HCT116 (cell line): ENCODE data around the gene SLC44A3.

Experiments used
- ATF3 ChIP-seq: IDR thresholded peaks from 2 replicates; pipeline ENCODE4 v1.6.1; 2012
- CTCF ChIP-seq, 3 experiments: fragments of 200-600 bp in 1 of 3; sonication (generic) in 1 of 3; IDR thresholded peaks in 2 of 3; conservative IDR thresholded peaks in 1 of 3; 2 replicates each; pipeline ENCODE4 v1.5.1; 2012 to 2017; ENCODE audit warnings: low read depth in 2 of 3, low read length in 2 of 3, antibody characterized with exemption in 1 of 3, borderline replicate concordance in 1 of 3, control low read depth in 1 of 3, mild to moderate bottlenecking in 1 of 3, mixed read lengths in 1 of 3, mixed run types in 1 of 3, moderate library complexity in 1 of 3; ENCODE audit not compliant: insufficient read depth in 1 of 3
- ELF1 ChIP-seq: IDR thresholded peaks from 2 replicates; pipeline ENCODE4 v1.6.1; 2012; ENCODE audit warnings: low read depth, borderline replicate concordance
- EZH2phosphoT487 ChIP-seq: fragments of 200-600 bp; IDR thresholded peaks from 2 replicates; pipeline ENCODE4 v1.6.1; 2018; ENCODE audit warnings: antibody characterized with exemption, borderline replicate concordance
- MAX ChIP-seq: IDR thresholded peaks from 2 replicates; pipeline ENCODE4 v1.6.1; 2012
- POLR2A ChIP-seq: IDR thresholded peaks from 2 replicates; pipeline ENCODE4 v1.7.0; 2011; ENCODE audit warnings: borderline replicate concordance; ENCODE audit not compliant: insufficient read depth, insufficient read length; ENCODE audit errors: extremely low read depth
- POLR2AphosphoS5 ChIP-seq: IDR thresholded peaks from 2 replicates; pipeline ENCODE4 v1.6.1; 2011; ENCODE audit warnings: mild to moderate bottlenecking, low read depth, low read length, moderate library complexity
- REST ChIP-seq: IDR thresholded peaks from 2 replicates; pipeline ENCODE4 v1.6.1; 2012; ENCODE audit warnings: low read depth
- SP1 ChIP-seq: IDR thresholded peaks from 2 replicates; pipeline ENCODE4 v1.6.1; 2012; ENCODE audit warnings: low read depth
- SRF ChIP-seq: IDR thresholded peaks from 2 replicates; pipeline ENCODE4 v1.6.1; 2012; ENCODE audit warnings: low read depth
- ZBTB33 ChIP-seq: IDR thresholded peaks from 2 replicates; pipeline ENCODE4 v1.6.1; 2011; ENCODE audit warnings: mild to moderate bottlenecking, low read length, moderate library complexity; ENCODE audit not compliant: insufficient replicate concordance; ENCODE audit errors: extremely low read depth

GRCh38 chr1:94817712-94818111, 2.4 kb upstream of the SLC44A3 start:
- no peak for TF ChIP-seq CTCF (IDR thresholded peaks at IDR 0.05 in 2 of 3, conservative IDR thresholded peaks at IDR 0.05 in 1 of 3; ENCODE audit: borderline replicate concordance in 1 of 3, insufficient read depth in 1 of 3, low read depth in 2 of 3, low read length in 2 of 3)
- TF ChIP-seq POLR2A: no peak
- no peak for TF ChIP-seq POLR2AphosphoS5
- TF ChIP-seq ATF3: no peak
- TF ChIP-seq SP1: no peak
- TF ChIP-seq EZH2phosphoT487: no peak
- TF ChIP-seq SRF: no peak
- TF ChIP-seq REST: no peak
- no peak for TF ChIP-seq ELF1
- no peak for TF ChIP-seq ZBTB33
- no peak for TF ChIP-seq MAX
